Measurements from ENCODE around the gene KANTR.

The KANTR gene

GRCh38 chrX:53093748-53094581 is at the start of gene KANTR:
Gene KANTR (plus strand): TSS chrX:53094142. CDS start chrX:53124273, 30,131 bp downstream.
- peak; percentile 97 for DNase-seq

- DNase-seq = peak; percentile 31
Observed at GRCh38 chrX:53044995-53045394, 48.9 kb upstream of the KANTR start.

DNA sequence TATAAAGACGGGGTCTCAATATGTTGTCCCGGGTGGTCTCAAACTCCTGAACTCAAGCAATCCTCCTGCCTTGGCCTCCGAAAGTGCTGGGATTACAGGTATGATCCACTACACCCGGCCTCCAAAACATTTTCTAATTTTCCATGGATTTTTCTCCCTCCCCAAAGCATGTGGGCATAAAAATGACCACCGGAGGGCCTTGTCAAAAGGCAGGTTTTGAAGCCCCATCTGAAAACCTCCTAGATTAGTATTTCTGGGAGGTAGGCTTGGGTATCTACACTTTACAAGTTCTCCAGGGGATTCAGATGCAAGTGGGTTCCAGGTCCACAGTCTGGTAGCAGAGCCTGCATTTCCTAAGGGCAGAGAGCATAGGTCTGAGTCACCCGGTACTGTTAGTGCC is 46.7 kb upstream of the KANTR start:
- no peak for DNase-seq

DNA sequence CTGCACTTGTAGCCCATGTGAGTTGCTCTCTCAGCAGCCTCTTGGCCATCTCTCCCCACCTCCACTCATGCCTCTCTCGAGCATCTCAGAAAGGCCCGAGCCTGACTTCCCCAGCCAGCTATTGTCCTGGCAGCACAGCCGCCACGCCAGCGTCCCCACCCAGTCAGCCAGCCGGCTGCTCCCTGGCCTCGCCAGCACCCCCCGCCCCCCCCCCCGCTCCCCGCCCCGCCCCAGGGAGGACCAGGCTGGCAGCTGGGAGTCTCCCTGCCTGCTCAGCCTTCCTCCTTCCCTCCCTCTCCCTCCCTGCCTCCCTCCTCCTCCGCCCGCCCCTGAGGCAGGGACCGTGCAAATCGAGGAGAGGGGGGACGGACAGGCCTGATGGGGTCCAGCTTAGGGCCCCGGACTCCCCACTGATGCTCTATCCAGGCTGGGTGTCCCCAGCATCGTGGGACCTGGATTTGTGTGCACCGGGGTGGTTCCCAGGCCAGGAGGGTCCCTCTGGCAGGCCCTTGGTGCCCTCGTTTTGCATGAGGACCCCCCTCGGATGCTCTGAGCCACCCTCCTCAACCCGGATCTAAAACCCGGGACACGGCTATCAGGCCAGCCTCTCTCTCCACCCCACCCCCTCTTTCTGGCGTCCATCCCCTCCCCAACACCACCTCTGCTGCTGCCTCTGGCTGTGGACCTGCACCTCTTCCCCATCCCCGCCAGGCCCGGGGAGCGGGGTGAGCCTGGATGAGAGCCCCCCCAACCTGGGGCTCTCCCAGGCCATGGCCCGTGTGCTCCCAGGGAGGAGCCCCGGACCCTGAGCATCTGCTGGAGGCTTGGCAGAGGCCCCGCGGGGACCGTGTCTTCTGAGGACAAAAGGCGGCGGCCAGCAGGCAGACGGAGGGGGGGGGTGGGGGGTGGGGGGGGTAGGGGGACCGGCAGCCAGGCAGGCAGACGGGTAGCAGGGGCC is 45.5 kb upstream of the KANTR start, which contains the start of gene GPR173:
TSS of gene GPR173 (plus strand) at position 621 of the 958 bp plus-strand sequence. CDS start 27,833 bp downstream, outside the sequence.
- no peak for DNase-seq

DNA sequence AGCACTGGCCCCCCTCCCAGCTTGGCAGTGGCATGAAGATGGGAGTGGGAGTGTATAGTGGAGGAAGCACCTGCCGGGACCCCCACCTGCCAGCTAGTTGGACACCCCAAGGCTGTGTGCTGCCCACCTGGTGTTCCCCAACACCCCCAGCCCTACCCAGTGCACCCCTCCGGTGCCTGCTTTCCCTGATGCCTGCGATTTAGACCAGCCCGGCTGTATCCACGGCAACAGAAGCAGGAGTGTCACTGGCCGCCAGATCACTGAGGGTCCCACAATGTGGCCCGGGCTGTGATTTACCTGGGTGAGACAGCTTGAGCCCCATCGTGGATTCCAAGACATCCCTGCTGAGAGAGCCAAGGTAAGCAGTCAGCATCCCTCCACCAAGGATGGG is 44.8 kb upstream of the KANTR start:
- no peak for DNase-seq

DNA sequence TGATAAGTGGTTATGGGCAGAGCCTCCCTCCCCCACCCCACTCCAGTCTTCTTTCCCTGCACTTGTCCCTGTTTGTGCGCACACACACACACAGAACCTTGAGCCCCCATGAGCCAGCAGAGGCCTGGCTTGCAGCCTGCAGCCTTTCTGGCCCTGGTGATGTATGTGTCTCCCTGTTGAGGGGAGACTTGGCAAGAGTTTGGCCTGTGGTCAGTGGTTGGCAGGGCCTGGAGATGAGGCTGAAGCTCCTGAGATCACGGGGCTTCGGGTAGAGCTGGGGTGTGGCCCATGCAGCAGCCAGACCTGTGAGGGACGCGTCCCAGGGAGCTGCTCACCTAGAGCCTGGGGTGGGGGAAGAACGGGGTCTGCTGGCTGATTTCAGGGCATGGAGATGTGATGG is 43.1 kb upstream of the KANTR start:
- no peak for DNase-seq

GRCh38 chrX:53055244-53055849 is 38.6 kb upstream of the KANTR start:
- DNase-seq = no peak

- DNase-seq = no peak
Observed at GRCh38 chrX:53056292-53056691, 37.6 kb upstream of the KANTR start.

GRCh38 chrX:53065104-53065503 is 28.8 kb upstream of the KANTR start:
- DNase-seq = no peak

- no peak for DNase-seq
Observed at GRCh38 chrX:53071064-53071463, 22.9 kb upstream of the KANTR start.

GRCh38 chrX:53071604-53072417 is 22.1 kb upstream of the KANTR start:
- DNase-seq = peak; percentile 12

DNA sequence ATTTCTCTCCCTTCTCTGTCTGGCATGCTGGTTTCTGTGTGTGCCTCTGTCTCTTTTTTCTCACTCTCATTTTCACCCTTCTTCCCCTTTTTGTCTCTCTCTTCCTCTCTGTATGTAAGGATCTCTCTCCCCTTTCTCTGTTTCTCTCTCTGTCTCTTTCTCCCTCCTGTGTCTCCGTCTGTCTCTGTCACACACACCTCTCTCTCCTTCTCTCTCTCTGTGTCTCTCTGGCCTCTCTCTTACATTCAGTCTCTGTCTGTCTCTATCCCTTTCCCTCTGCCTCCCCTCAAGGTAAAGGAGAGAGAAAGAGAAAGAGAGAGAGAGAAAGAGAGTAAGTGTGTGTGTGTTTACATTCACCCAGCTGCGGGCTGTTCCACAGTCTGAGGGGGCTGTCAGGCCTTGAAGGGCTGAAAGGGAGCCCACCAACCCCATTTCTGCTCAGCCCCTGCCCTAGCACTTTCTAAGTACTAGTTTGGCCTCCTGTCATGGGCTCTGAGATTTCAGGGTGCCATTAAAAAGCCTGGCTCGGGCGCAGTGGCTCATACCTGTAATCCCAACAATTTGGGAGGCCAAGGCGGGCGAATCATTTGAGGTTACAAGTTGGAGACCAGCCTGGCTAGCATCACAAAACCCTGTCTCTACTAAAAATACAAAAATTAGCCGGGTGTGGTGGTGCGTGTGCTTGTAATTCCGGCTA is 21.4 kb upstream of the KANTR start:
- DNase-seq = no peak

DNA sequence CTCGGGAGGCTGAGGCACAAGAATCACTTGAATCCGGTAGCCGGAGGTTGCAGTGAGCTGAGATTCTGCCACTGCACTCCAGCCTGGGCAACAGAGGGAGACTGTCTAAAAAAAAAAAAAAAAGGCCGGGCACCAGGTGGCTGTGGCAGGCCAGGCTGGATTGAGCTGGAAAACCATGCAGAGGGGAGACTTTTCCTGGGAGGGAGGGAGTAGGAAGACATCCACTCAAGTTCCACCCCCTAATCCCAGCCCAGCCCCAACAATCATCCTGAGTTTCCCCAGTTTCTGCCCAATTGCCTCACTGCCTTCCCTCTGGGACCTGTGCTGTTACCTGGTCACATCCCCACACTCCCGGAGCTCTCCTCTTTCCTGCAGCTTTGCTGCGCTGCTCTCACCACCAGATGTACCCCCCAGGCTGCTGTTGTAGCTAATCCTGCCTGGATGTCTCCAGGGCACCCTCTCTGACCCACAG is 20.8 kb upstream of the KANTR start:
- no peak for DNase-seq

- DNase-seq = no peak
Observed at GRCh38 chrX:53075011-53075410, 18.9 kb upstream of the KANTR start.

DNA sequence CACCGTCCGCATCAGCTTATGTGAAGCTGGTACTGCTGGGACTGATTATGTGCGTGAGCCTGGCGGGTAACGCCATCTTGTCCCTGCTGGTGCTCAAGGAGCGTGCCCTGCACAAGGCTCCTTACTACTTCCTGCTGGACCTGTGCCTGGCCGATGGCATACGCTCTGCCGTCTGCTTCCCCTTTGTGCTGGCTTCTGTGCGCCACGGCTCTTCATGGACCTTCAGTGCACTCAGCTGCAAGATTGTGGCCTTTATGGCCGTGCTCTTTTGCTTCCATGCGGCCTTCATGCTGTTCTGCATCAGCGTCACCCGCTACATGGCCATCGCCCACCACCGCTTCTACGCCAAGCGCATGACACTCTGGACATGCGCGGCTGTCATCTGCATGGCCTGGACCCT is 17.3 kb upstream of the KANTR start:
- DNase-seq = no peak

DNA sequence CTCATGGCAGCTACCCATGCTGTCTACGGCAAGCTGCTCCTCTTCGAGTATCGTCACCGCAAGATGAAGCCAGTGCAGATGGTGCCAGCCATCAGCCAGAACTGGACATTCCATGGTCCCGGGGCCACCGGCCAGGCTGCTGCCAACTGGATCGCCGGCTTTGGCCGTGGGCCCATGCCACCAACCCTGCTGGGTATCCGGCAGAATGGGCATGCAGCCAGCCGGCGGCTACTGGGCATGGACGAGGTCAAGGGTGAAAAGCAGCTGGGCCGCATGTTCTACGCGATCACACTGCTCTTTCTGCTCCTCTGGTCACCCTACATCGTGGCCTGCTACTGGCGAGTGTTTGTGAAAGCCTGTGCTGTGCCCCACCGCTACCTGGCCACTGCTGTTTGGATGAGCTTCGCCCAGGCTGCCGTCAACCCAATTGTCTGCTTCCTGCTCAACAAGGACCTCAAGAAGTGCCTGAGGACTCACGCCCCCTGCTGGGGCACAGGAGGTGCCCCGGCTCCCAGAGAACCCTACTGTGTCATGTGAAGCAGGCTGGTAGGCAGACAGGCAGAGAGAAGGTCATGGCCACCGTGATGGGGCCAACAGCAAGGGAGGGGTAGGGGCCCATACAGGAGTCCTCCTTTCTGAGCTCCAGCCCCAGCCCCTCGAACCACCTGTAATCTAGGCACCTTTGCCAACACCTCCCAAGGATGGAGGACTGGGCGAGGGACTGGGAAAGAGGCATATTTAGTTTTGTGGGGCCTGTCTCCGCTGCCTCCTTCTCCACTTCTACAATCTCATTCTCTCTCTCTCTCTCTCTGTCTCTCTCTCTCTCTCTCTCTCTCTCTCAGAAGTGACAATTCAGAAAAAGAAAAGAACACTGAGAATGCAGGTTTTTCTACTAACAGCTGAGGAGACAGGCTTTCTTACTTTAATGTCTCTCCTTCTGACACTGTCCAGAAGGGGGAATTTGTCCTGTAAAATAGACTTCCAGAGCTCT is 16.4 kb upstream of the KANTR start:
- DNase-seq = no peak

DNA sequence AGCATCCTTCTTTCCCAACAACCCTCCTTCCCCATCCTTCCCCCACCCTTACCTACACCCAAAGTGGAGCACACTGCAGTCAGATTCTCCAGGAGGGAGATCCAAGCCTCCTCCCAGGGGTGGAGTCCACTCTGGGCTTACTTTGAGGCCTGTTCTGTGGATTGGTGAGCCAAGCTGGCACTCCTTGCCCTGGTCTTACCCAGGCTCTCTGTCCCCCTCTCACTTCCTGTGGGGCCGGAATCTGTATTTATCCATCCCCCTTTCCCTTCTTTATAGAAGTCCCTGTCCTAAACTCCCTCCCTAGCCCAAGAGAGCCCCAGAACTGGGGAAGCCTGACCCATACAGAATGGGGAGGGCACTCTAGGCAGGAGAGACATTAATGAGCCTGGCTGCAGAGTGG is 15.0 kb upstream of the KANTR start:
- no peak for DNase-seq

- DNase-seq = no peak
Observed at GRCh38 chrX:53080628-53081580, 13.0 kb upstream of the KANTR start.
